Gastrocnemius medialis (tissue), 4 donors: Measurements from ENCODE around the gene HMGN1.

Experiments
- CTCF ChIP-seq, 5 experiments: fragments of 450-650 bp in 3 of 5; fragments of 200-600 bp in 2 of 5; sonication (generic) in 2 of 5; IDR thresholded peaks in 4 of 5; conservative IDR thresholded peaks in 1 of 5; 1 replicate in 4 of 5; 2 replicates in 1 of 5; pipeline ENCODE4 v1.5.1; 2016 to 2019; ENCODE audit warnings: antibody characterized with exemption in 5 of 5, mild to moderate bottlenecking in 3 of 5, moderate library complexity in 3 of 5
- POLR2A ChIP-seq, 2 donors: fragments of 450-650 bp; IDR thresholded peaks; one replicate each; pipeline ENCODE4 v1.6.1; 2017; ENCODE audit warnings: antibody characterized with exemption in 2 of 2, mild to moderate bottlenecking in 2 of 2, moderate library complexity in 2 of 2

- no peak for TF ChIP-seq CTCF (IDR thresholded peaks at IDR 0.05 in 4 of 5, conservative IDR thresholded peaks at IDR 0.05 in 1 of 5)
- no peak for TF ChIP-seq POLR2A (IDR thresholded peaks at IDR 0.05)
These were observed 10.5 kb upstream of the HMGN1 start for GRCh38 chr21:39359382-39359781.
